Transverse colon (tissue), 4 donors: ENCODE data around the gene EYA4.

Experiments
- EP300 ChIP-seq: sonication (generic); formaldehyde crosslinking; IDR thresholded peaks from one replicate; pipeline ENCODE4 v1.6.1; 2017; ENCODE audit warnings: antibody characterized with exemption, low read depth
- POLR2A ChIP-seq: fragments of 450-650 bp; IDR thresholded peaks from one replicate; pipeline ENCODE4 v1.6.1; 2016; ENCODE audit warnings: antibody characterized with exemption, mild to moderate bottlenecking, moderate library complexity
- POLR2AphosphoS5 ChIP-seq, 3 donors: sonication (generic); formaldehyde crosslinking; IDR thresholded peaks; one replicate each; pipeline ENCODE4 v1.6.1; 2016; ENCODE audit warnings: antibody characterized with exemption in 3 of 3
- TF ChIP-seq, protein P1 (sequence below), 5 experiments: fragments of 200-600 bp in 3 of 5; fragments of 450-650 bp in 2 of 5; sonication (generic) in 3 of 5; IDR thresholded peaks; 1 replicate in 2 of 5; 2 replicates in 3 of 5; pipeline ENCODE4 v1.5.1; 2016 to 2017; ENCODE audit warnings: antibody characterized with exemption in 5 of 5, inconsistent platforms in 3 of 5, mild to moderate bottlenecking in 2 of 5, moderate library complexity in 1 of 5

DNA sequence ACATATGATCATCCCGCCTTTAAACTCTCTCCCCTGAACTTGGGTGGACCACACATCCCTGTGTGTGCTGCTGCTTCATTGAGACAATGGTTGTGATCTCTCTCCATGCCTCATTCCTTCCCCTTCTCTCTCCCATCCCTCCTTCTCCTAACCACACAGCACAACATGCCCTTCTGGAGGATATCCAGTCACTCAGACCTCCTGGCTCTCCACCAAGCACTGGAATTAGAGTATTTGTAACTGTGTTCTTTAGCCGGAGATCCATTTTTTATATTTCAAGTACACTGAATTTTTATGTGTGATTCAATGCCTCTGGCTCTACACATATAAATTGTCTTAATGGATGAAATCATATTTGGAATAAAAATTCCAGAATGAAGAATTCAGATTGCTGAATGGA, 287.4 kb downstream of the EYA4 start:
- TF ChIP-seq POLR2A (no peak), POLR2AphosphoS5 (IDR thresholded peaks at IDR 0.05) (no peak), EP300 (no peak)
- TF ChIP-seq, protein P1, sequence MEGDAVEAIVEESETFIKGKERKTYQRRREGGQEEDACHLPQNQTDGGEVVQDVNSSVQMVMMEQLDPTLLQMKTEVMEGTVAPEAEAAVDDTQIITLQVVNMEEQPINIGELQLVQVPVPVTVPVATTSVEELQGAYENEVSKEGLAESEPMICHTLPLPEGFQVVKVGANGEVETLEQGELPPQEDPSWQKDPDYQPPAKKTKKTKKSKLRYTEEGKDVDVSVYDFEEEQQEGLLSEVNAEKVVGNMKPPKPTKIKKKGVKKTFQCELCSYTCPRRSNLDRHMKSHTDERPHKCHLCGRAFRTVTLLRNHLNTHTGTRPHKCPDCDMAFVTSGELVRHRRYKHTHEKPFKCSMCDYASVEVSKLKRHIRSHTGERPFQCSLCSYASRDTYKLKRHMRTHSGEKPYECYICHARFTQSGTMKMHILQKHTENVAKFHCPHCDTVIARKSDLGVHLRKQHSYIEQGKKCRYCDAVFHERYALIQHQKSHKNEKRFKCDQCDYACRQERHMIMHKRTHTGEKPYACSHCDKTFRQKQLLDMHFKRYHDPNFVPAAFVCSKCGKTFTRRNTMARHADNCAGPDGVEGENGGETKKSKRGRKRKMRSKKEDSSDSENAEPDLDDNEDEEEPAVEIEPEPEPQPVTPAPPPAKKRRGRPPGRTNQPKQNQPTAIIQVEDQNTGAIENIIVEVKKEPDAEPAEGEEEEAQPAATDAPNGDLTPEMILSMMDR (IDR thresholded peaks at IDR 0.05), result no peak
